ENCODE data around the gene FAM43B.

DNA sequence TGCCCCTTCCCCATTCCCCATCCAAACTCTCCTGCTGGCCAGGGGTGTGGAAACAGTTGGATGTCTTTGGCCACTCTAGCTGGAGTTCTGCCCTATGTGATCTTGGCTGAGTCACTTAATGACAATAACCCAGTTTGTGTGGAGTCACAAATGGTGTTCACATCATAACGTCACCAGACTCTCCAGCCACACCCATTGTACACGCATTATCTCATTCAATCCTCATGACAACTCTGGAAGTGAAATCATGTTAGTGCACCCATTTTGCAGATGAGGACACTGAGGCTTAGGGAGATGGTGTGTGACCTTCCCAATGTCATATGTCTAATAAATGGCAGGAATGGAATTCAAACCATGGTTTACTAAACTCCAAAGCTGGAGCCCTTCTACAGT lies 35.3 kb downstream of the FAM43B start:
- no peak for TF ChIP-seq POLR2AphosphoS5 (IDR thresholded peaks at IDR 0.05; ENCODE audit: low read depth)
- TF ChIP-seq ZNF114 (CRISPR knock-in tag; IDR thresholded peaks at IDR 0.05), result no peak
- no peak for TF ChIP-seq EZH2phosphoT487 (IDR thresholded peaks at IDR 0.05; ENCODE audit: unreplicated experiment)
- TF ChIP-seq, protein P1, sequence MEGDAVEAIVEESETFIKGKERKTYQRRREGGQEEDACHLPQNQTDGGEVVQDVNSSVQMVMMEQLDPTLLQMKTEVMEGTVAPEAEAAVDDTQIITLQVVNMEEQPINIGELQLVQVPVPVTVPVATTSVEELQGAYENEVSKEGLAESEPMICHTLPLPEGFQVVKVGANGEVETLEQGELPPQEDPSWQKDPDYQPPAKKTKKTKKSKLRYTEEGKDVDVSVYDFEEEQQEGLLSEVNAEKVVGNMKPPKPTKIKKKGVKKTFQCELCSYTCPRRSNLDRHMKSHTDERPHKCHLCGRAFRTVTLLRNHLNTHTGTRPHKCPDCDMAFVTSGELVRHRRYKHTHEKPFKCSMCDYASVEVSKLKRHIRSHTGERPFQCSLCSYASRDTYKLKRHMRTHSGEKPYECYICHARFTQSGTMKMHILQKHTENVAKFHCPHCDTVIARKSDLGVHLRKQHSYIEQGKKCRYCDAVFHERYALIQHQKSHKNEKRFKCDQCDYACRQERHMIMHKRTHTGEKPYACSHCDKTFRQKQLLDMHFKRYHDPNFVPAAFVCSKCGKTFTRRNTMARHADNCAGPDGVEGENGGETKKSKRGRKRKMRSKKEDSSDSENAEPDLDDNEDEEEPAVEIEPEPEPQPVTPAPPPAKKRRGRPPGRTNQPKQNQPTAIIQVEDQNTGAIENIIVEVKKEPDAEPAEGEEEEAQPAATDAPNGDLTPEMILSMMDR (conservative IDR thresholded peaks at IDR 0.05; ENCODE audit: low read depth in 2 of 2), result no peak
- no peak for TF ChIP-seq NANOG (IDR thresholded peaks at IDR 0.05; ENCODE audit: borderline replicate concordance)
- TF ChIP-seq EZH2 (IDR thresholded peaks at IDR 0.05; ENCODE audit: low read depth, unreplicated experiment), result no peak
- no peak for TF ChIP-seq CREB1 (CRISPR knock-in tag; IDR thresholded peaks at IDR 0.05; ENCODE audit: low read depth)
- TF ChIP-seq JUNB (IDR thresholded peaks at IDR 0.05; ENCODE audit: unreplicated experiment), result no peak
- TF ChIP-seq, protein P2, sequence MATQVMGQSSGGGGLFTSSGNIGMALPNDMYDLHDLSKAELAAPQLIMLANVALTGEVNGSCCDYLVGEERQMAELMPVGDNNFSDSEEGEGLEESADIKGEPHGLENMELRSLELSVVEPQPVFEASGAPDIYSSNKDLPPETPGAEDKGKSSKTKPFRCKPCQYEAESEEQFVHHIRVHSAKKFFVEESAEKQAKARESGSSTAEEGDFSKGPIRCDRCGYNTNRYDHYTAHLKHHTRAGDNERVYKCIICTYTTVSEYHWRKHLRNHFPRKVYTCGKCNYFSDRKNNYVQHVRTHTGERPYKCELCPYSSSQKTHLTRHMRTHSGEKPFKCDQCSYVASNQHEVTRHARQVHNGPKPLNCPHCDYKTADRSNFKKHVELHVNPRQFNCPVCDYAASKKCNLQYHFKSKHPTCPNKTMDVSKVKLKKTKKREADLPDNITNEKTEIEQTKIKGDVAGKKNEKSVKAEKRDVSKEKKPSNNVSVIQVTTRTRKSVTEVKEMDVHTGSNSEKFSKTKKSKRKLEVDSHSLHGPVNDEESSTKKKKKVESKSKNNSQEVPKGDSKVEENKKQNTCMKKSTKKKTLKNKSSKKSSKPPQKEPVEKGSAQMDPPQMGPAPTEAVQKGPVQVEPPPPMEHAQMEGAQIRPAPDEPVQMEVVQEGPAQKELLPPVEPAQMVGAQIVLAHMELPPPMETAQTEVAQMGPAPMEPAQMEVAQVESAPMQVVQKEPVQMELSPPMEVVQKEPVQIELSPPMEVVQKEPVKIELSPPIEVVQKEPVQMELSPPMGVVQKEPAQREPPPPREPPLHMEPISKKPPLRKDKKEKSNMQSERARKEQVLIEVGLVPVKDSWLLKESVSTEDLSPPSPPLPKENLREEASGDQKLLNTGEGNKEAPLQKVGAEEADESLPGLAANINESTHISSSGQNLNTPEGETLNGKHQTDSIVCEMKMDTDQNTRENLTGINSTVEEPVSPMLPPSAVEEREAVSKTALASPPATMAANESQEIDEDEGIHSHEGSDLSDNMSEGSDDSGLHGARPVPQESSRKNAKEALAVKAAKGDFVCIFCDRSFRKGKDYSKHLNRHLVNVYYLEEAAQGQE (IDR thresholded peaks at IDR 0.05; ENCODE audit: unreplicated experiment), result no peak
- no peak for TF ChIP-seq ZNF331 (CRISPR knock-in tag; IDR thresholded peaks at IDR 0.05; ENCODE audit: low read depth)
- no peak for TF ChIP-seq STAT1 (IDR thresholded peaks at IDR 0.05; ENCODE audit: unreplicated experiment)
- TF ChIP-seq, protein P3, sequence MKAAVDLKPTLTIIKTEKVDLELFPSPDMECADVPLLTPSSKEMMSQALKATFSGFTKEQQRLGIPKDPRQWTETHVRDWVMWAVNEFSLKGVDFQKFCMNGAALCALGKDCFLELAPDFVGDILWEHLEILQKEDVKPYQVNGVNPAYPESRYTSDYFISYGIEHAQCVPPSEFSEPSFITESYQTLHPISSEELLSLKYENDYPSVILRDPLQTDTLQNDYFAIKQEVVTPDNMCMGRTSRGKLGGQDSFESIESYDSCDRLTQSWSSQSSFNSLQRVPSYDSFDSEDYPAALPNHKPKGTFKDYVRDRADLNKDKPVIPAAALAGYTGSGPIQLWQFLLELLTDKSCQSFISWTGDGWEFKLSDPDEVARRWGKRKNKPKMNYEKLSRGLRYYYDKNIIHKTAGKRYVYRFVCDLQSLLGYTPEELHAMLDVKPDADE (IDR thresholded peaks at IDR 0.05), result no peak
